Choroid plexus epithelial cell (primary cell): ENCODE data around the gene STARD7.

Experiments
- DNase-seq: peaks from one replicate; pipeline ENCODE4 v3.0.0-alpha.2; 2010; ENCODE audit warnings: low read depth
- H3K4me3 ChIP-seq: 2 replicates; pipeline ENCODE4 v1.5.1; 2011; ENCODE audit warnings: low read depth, mild to moderate bottlenecking, control low read depth, low read length, moderate library complexity
- TF ChIP-seq, protein P1 (sequence below): conservative IDR thresholded peaks from 2 replicates; pipeline ENCODE4 v1.5.1; 2011; ENCODE audit warnings: low read depth, mild to moderate bottlenecking, control low read depth, inconsistent platforms, low read length, moderate library complexity

Gene STARD7

DNA sequence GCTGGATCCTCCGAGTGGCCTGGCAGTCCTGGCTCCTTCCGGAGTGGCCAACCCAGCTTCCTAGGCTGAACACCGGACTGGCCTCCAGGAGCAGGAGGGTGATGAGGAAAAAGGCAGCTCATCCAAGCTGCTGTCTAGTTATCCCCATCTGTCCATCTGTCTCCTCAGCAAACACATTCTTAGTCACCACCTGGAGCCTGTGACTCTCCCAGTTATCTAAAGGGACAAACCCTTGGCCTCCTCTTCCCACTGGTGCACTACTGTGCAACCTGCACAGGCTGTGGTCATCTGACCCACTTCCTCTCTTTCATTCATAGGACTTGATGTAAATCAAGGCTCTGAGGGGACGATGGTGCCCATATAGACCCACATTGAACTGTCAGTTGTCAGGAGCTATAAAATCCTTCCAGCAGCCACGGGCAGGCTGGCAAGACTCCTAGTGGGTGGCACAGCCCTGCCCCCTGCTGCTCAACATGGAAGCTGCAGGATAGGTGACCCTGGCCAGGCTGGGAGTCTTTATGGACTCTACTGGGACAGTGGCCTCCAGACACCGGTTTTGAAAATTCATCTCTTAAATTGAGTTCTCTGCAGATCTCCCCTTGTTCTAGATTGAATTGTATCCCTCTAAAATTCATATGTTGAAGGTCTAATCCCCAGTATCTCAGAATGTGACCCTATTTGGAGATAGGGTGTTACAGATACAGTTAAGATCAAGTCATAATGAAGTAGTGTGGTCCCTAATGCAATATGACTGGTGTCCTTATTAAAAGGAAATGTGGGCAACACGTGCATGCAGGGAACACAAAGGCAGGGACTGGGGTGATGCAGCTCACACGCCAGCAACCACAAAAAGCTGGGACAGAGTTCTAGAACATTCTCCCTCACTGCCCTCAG lies 34.1 kb downstream of the STARD7 start:
- DNase-seq: peak; percentile 73
- TF ChIP-seq, protein P1, sequence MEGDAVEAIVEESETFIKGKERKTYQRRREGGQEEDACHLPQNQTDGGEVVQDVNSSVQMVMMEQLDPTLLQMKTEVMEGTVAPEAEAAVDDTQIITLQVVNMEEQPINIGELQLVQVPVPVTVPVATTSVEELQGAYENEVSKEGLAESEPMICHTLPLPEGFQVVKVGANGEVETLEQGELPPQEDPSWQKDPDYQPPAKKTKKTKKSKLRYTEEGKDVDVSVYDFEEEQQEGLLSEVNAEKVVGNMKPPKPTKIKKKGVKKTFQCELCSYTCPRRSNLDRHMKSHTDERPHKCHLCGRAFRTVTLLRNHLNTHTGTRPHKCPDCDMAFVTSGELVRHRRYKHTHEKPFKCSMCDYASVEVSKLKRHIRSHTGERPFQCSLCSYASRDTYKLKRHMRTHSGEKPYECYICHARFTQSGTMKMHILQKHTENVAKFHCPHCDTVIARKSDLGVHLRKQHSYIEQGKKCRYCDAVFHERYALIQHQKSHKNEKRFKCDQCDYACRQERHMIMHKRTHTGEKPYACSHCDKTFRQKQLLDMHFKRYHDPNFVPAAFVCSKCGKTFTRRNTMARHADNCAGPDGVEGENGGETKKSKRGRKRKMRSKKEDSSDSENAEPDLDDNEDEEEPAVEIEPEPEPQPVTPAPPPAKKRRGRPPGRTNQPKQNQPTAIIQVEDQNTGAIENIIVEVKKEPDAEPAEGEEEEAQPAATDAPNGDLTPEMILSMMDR: peak; percentile 95
- no peak overlapping the region for H3K4me3 ChIP-seq

- TF ChIP-seq, protein P1: no peak
- no peak overlapping the region for H3K4me3 ChIP-seq
- no peak for DNase-seq
Observed at GRCh38 chr2:96171831-96172230, 36.8 kb downstream of the STARD7 start.

DNA sequence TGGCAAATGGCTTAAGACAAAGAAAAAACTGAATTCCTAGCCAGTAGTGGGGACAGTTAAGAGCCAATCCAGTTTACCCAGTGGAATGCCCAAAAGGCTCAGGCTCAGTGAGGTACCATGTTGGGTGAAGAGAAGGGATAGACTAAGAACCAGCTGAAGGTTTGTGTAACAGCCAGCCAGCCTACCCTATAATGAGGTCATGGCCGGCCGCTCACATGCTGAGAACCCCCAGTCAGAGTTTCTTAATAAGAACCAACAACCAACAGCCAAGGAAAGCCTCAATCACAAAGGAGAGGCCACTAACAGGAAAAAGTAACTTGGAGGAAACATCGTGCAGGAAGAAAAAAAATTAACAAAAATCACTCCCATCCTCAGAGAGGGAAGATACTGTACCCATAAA lies 38.0 kb downstream of the STARD7 start:
- H3K4me3 ChIP-seq: no peak overlapping the region
- DNase-seq: no peak
- TF ChIP-seq, protein P1: no peak

DNA sequence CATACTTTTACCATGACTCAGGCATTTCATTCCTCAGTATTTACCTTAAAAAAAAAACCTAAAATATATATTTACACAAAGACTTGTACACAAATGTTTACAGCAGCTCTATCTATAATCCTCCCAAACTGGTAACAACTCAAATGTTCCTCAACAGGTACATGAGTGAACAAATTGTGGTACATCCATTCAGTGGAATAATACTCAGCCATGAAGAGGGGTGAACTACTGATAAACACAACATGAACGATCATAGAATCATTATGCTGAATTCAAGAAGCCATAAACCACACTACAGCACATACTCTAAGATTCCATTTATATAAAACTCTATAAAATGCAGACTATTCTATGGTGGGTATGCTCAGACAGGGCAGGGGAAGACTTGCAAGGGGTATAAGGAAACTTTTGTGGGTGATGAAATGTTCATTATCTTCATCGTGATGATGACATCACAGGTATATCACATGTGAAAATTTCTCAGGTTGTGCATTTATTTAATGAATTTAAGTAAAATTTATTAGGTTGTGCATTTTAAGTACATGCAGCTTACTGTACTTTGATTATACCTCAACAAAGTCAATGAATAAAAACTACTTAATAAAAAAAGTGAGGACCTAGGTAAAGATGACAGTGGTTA lies 38.6 kb downstream of the STARD7 start:
- no peak overlapping the region for H3K4me3 ChIP-seq
- DNase-seq: no peak
- TF ChIP-seq, protein P1: no peak

GRCh38 chr2:96167407-96168013 lies 41.1 kb downstream of the STARD7 start:
- DNase-seq: no peak
- H3K4me3 ChIP-seq: no peak overlapping the region
- TF ChIP-seq, protein P1: no peak

DNA sequence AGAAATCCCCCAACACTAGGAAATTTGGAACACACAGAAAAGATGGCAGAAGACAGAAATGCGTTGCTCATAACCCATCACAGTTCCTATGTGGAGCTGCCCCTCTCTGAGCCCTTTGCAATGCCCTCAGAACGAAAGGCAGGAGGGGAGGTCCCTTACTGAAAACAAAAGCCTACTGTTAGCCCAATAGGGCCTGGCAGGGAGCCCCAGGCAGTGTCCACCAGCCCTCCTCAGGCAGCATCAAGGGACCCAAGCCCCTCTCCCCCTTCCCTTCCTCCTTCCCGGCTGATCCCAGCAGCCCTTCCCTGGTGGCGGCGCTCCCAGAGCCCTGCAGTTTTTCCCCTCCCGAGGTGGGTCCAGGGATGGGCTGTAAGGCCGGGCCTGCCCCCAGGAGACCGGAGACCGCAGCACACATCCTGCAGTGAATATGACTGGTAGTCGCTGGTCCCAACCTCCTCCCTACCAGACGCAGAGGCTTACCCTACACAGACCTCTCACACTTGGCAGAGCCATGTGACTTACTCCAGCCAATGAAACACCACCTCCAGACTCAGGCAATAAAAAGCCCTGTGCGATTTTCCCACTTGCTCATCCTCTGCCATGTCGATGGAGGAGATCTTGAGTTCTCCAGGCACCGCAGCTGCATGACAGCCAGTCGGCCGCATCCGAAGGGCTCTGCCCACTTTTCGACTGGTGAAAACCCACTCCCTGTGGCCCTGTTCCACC lies 44.0 kb downstream of the STARD7 start:
- DNase-seq: no peak
- TF ChIP-seq, protein P1: no peak
- H3K4me3 ChIP-seq: no peak overlapping the region
